VCaP (cell line): ENCODE data around the gene ATAD5.
A peak's percentile ranks its signal among the peaks of the same experiment; 100 is the strongest.

Experiments used
- H3K27ac ChIP-seq: fragments of 450-650 bp; 2 replicates; pipeline ENCODE4 v1.5.1; 2017
- CTCF ChIP-seq: fragments of 450-650 bp; conservative IDR thresholded peaks from 2 replicates; pipeline ENCODE4 v1.5.1; 2017; ENCODE audit warnings: mild to moderate bottlenecking, moderate library complexity

Gene ATAD5

GRCh38 chr17:30920282-30920681 is 88.5 kb downstream of the ATAD5 start:
- no peak overlapping the region for H3K27ac ChIP-seq
- no peak for TF ChIP-seq CTCF

- peak overlapping the region; percentile 57; the same call in 1 of the 2 replicates for H3K27ac ChIP-seq
- TF ChIP-seq CTCF = no peak
Observed at GRCh38 chr17:30920683-30921543, 89.1 kb downstream of the ATAD5 start.

GRCh38 chr17:30921544-30922196 is 89.9 kb downstream of the ATAD5 start, which contains the start of gene ADAP2:
TSS of gene ADAP2 (plus strand) at chr17:30921945. CDS start at chr17:30922015, 70 bp downstream.
- peak within 1 kb of the TSS; percentile 57; the same call in 1 of the 2 replicates for H3K27ac ChIP-seq

GRCh38 chr17:30922235-30923030 is 90.7 kb downstream of the ATAD5 start:
- peak overlapping the region; percentile 57; the same call in 1 of the 2 replicates for H3K27ac ChIP-seq
- no peak for TF ChIP-seq CTCF

More at GRCh38 chr17:30921544-30922196, 89.9 kb downstream of the ATAD5 start, which contains the start of gene ADAP2:
- TF ChIP-seq CTCF = no peak; the same call in 1 of the 2 replicates

- H3K27ac ChIP-seq = no peak overlapping the region
- no peak for TF ChIP-seq CTCF
Observed at GRCh38 chr17:30924341-30924740, 92.6 kb downstream of the ATAD5 start.

GRCh38 chr17:30926516-30926915 is 94.8 kb downstream of the ATAD5 start:
- no peak overlapping the region for H3K27ac ChIP-seq
- no peak for TF ChIP-seq CTCF
